IPS DF 4.7 (cell line): ENCODE data around the gene PPP4R4.
"Not testable (repeated sequence)": the region's sequence is repeated elsewhere in the genome, so short reads cannot be mapped to it uniquely, and the experiment has no call there.

ENCODE experiments used
- DNase-seq: peaks from one replicate; pipeline ENCODE4 v3.0.0-alpha.2; 2013; ENCODE audit warnings: low spot score; ENCODE audit errors: extremely low read depth

Gene PPP4R4

DNA sequence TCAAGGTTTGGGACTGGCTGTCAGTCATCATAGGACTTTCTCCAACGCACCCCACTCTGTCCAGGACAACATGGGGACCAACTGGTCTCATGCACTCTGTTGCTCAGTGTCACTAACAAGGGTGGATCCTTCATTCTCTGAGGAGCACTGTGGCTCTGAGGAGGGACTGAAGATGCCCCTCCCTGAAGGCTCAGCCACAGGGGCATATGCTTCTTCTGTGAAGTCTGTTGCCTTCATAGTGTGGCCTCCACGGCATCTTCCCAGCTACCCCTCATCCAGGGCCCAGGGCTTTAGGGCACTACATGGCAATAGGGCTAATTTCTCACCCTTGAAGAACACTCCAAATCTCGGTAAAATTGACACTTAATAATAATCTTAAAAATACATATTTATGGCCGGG lies 30.4 kb upstream of the PPP4R4 start:
- DNase-seq = no peak

- no peak for DNase-seq
These were observed 29.4 kb upstream of the PPP4R4 start for GRCh38 chr14:94144765-94145164.

GRCh38 chr14:94145902-94146527 lies 28.1 kb upstream of the PPP4R4 start:
- no peak for DNase-seq

DNA sequence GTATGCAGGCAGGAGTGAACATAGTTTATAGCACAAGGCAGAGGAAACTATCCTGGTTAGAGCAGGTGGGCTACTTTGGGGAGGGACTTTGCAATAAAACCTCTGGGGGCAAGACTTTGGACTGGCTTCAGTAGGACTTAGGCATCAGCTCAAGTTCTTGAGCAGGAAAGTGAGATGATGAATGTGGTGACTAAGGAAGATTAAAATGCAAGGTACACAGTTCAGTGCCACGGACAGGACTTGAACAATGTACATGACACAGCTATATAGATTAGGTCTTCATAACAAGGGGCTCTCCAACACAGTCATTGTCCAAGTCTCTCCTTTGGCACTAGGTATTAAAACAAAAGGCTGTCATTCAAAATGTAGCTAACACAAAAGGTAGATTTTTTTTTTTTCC lies 21.4 kb upstream of the PPP4R4 start:
- DNase-seq = no peak

GRCh38 chr14:94153750-94154342 lies 20.3 kb upstream of the PPP4R4 start:
- no peak for DNase-seq

- not testable (repeated sequence) for DNase-seq
These were observed 18.0 kb upstream of the PPP4R4 start for GRCh38 chr14:94156143-94156542.

DNA sequence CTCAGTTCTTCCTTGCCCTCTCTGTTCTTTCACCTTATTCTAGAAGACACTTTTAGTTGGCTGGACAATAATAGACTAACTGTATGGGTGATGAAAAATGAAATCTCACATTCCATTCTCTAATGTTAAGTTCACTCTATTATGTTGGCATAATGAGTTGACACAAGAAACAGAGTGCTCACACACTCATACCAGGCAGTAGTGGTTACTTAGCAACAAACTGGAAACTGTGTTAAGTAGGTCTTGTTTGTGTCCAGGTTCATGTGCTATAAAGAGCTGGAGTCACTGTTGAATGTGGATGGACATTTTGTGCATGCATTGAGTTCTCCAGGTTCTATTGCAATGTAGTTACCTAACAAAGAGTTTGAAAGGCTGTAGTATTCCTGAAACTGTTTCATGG lies 16.9 kb upstream of the PPP4R4 start:
- DNase-seq = no peak

DNA sequence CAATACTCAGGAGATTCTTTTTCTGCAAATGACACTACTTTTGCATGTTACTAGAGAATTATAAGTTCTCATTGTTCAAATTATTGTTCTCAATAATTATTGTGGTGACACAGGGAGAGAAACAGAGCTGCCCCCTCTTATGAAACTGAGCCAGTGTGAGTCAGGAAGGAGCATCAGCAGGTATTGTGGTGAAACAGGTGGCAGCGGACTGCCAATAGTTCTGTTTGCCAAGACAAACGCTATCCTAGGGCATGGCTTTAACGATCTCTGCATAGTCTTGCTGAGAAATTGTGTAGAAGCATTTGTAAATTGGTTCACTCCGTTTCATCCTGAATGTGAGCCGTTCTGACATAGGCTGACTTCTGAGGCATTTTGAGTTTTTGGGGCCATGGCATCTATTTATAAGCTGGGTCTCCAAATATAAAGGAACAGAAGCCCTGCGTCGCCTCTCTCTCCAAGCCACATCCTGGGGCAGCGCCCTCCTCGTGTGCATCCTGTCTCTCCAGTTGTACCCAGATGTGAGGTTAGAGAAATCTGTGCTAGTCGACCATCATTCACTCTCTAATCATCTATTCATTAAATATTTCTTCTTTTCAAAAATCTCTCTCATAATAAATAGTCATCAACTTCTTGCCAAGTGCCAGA lies 15.8 kb upstream of the PPP4R4 start:
- no peak for DNase-seq

- DNase-seq = no peak
These were observed 13.1 kb upstream of the PPP4R4 start for GRCh38 chr14:94161058-94161457.

DNA sequence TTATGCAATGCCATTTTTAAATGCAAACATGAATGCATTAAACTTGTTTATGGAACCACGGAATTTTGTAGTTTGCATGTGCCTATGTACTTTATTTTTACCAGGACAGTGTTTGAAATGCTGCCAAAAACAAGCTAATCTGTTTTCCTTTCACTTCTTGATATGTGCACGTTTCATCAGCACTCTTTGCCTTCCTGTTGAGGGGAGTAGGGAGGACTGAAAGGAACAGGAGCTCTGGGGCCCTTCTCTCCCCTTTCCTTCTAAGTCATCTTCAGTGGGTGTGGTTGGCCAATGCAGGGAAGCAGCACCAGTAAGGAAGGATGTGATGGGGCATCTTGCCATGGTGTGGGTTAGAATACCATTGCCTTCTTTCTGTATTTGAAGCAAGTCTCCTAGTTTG lies 12.1 kb upstream of the PPP4R4 start:
- DNase-seq = no peak

- no peak for DNase-seq
These were observed 11.7 kb upstream of the PPP4R4 start for GRCh38 chr14:94162466-94162865.

GRCh38 chr14:94163796-94164195 lies 10.3 kb upstream of the PPP4R4 start:
- no peak for DNase-seq

- DNase-seq = no peak
These were observed 9.3 kb upstream of the PPP4R4 start for GRCh38 chr14:94164685-94165431.

GRCh38 chr14:94165744-94166143 lies 8.4 kb upstream of the PPP4R4 start:
- no peak for DNase-seq

- no peak for DNase-seq
These were observed 4.0 kb upstream of the PPP4R4 start for GRCh38 chr14:94170136-94170535.

DNA sequence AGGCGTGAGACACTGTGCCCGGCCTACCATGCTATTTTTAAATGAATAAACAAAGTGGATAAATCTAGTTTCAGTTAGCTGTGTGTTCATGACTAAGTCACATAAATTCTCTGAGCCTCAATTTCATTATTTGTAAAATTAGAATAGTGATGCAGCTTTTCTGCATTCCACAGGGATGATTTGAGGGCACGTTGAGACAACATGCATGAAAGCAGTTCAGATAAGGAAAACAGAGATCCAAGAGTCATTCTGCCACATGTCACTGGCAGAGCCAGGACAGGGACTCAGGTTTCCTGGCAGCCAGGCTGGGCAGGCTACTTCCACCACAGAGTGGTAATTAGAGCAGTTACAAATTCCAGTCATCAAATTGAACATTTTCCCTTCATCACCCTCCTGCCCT lies 2.9 kb upstream of the PPP4R4 start:
- no peak for DNase-seq

DNA sequence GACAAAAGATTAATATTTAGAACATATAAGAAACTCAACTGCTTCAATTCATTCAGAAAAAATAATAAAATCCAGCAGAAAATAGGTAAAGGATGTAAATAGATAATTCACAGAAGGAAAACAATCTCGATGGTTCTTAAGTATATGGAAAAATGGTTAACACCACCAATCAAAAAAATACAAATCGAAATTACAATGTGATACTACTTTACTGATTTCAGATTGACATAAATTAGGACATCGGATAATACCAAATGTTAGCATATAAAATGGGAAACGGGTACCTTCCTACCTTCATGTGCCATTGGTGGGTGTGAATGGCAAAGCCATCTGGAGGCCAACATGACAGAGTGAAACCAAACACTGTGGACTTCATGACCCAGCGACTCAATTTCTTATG lies 1.6 kb upstream of the PPP4R4 start:
- no peak for DNase-seq

DNA sequence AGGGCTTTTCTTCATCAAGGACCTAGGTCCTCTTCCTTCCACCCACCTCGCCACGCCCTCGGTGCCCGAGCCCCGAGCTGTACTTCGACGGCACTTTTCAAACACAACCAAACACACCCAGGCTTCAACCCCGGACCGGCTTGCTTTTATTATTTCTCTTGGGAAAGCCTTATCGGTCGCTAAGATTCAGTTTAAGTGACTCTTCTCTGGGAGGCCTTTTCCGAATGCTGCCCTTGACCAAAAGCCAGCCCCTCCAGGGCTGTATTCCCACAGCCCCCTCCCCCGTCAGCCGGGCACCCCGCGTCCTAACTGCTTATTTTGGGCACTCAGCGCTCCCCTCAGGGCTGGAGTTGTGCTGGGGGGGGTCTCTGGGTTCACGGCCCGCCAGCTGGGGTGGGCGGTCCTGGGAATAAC lies 644 bp upstream of the PPP4R4 start:
- no peak for DNase-seq

GRCh38 chr14:94174604-94175010 lies 485 bp downstream of the PPP4R4 start:
- no peak for DNase-seq

- DNase-seq = no peak
These were observed 1.1 kb downstream of the PPP4R4 start for GRCh38 chr14:94175011-94175745.

GRCh38 chr14:94175747-94176146 lies 1.6 kb downstream of the PPP4R4 start:
- no peak for DNase-seq

DNA sequence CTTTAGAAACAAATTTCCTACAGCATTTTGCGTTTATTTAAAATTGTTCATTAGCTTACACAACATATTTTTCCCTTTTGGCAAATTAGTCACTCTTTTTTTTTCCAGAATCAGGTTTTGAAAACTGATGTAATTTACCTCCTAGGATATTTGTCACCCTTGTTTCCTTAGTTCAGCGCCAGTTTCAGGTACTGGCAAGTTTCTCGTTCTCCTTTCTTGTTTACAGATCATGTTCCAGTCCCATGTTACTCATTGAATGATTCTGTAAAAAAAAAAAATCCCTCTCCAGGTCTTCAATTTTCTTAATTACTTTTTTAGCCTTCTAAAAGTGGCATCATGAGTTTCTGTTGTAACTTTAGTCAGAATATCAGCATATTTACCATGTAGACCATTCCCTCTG lies 2.7 kb downstream of the PPP4R4 start:
- DNase-seq = no peak
